ENCODE data around the gene PSME4.

Gene PSME4

GRCh38 chr2:53970724-53971602 is at the start of gene PSME4:
PSME4 (minus strand) TSS chr2:53970993; CDS start chr2:53970784, 209 bp downstream.
- Mint-ChIP-seq H3K27me3 (no peaks in the 10 kb centered on the region), H3K9me3 (no peaks in the 10 kb centered on the region), H3K36me3 (ENCODE audit: low read depth) (peaks cover 23% of the 10 kb centered on the region), H3K4me1 (ENCODE audit: low read depth) (peaks cover 44% of the 10 kb centered on the region), H3K4me3 (peak within 1 kb of the TSS; percentile 92), H3K27ac (peak within 1 kb of the TSS; percentile 89)

GRCh38 chr2:54015798-54016699 is 45.3 kb upstream of the PSME4 start:
- Mint-ChIP-seq H3K36me3 (ENCODE audit: low read depth) (peaks cover 9% of the 10 kb centered on the region), H3K4me1 (ENCODE audit: low read depth) (peaks cover 28% of the 10 kb centered on the region), H3K4me3 (no peak overlapping the region), H3K9me3 (peaks cover 5% of the 10 kb centered on the region), H3K27ac (no peak overlapping the region), H3K27me3 (no peaks in the 10 kb centered on the region)

- Mint-ChIP-seq H3K9me3 (no peaks in the 10 kb centered on the region), H3K27ac (peak overlapping the region; percentile 4), H3K4me1 (ENCODE audit: low read depth) (peaks cover 28% of the 10 kb centered on the region), H3K4me3 (peak overlapping the region; percentile 7), H3K36me3 (ENCODE audit: low read depth) (peaks cover 4% of the 10 kb centered on the region), H3K27me3 (no peaks in the 10 kb centered on the region)
Measured at GRCh38 chr2:54013996-54014395, 43.2 kb upstream of the PSME4 start.

- H3K36me3 Mint-ChIP-seq (ENCODE audit: low read depth): peaks cover 3% of the 10 kb centered on the region
- peak overlapping the region; percentile 13 for H3K27ac Mint-ChIP-seq
- no peaks in the 10 kb centered on the region for H3K27me3 Mint-ChIP-seq
- H3K4me3 Mint-ChIP-seq: no peak overlapping the region
- no peaks in the 10 kb centered on the region for H3K9me3 Mint-ChIP-seq
- peaks cover 28% of the 10 kb centered on the region for H3K4me1 Mint-ChIP-seq (ENCODE audit: low read depth)
Measured at GRCh38 chr2:54012538-54013141, 41.8 kb upstream of the PSME4 start.

- H3K4me1 Mint-ChIP-seq (ENCODE audit: low read depth): peaks cover 24% of the 10 kb centered on the region
- H3K27ac Mint-ChIP-seq: no peak overlapping the region
- H3K9me3 Mint-ChIP-seq: no peaks in the 10 kb centered on the region
- H3K36me3 Mint-ChIP-seq (ENCODE audit: low read depth): no peaks in the 10 kb centered on the region
- no peak overlapping the region for H3K4me3 Mint-ChIP-seq
- H3K27me3 Mint-ChIP-seq: no peaks in the 10 kb centered on the region
Measured at GRCh38 chr2:54009549-54009948, 38.8 kb upstream of the PSME4 start.

GRCh38 chr2:54008439-54008838 is 37.6 kb upstream of the PSME4 start:
- Mint-ChIP-seq H3K36me3 (ENCODE audit: low read depth) (no peaks in the 10 kb centered on the region), H3K4me3 (no peak overlapping the region), H3K27ac (no peak overlapping the region), H3K27me3 (no peaks in the 10 kb centered on the region), H3K4me1 (ENCODE audit: low read depth) (peaks cover 14% of the 10 kb centered on the region), H3K9me3 (no peaks in the 10 kb centered on the region)

GRCh38 chr2:54000524-54000923 is 29.7 kb upstream of the PSME4 start:
- Mint-ChIP-seq H3K4me3 (no peak overlapping the region), H3K27ac (no peak overlapping the region), H3K4me1 (ENCODE audit: low read depth) (no peaks in the 10 kb centered on the region), H3K36me3 (ENCODE audit: low read depth) (no peaks in the 10 kb centered on the region), H3K9me3 (no peaks in the 10 kb centered on the region), H3K27me3 (no peaks in the 10 kb centered on the region)

- H3K4me1 Mint-ChIP-seq (ENCODE audit: low read depth): peaks cover under 1% of the 10 kb centered on the region
- H3K9me3 Mint-ChIP-seq: no peaks in the 10 kb centered on the region
- H3K27ac Mint-ChIP-seq: no peak overlapping the region
- H3K27me3 Mint-ChIP-seq: no peaks in the 10 kb centered on the region
- H3K36me3 Mint-ChIP-seq (ENCODE audit: low read depth): no peaks in the 10 kb centered on the region
- no peak overlapping the region for H3K4me3 Mint-ChIP-seq
Measured at GRCh38 chr2:54000122-54000521, 29.3 kb upstream of the PSME4 start.

- H3K27me3 Mint-ChIP-seq: no peaks in the 10 kb centered on the region
- H3K9me3 Mint-ChIP-seq: no peaks in the 10 kb centered on the region
- no peak overlapping the region for H3K27ac Mint-ChIP-seq
- H3K4me1 Mint-ChIP-seq (ENCODE audit: low read depth): peaks cover 13% of the 10 kb centered on the region
- no peaks in the 10 kb centered on the region for H3K36me3 Mint-ChIP-seq (ENCODE audit: low read depth)
- H3K4me3 Mint-ChIP-seq: no peak overlapping the region
Measured at GRCh38 chr2:53998834-53999233, 28.0 kb upstream of the PSME4 start.

GRCh38 chr2:53994818-53995808 is 24.3 kb upstream of the PSME4 start:
- H3K27ac Mint-ChIP-seq: peak overlapping the region; percentile 66
- no peaks in the 10 kb centered on the region for H3K27me3 Mint-ChIP-seq
- no peaks in the 10 kb centered on the region for H3K9me3 Mint-ChIP-seq
- H3K4me3 Mint-ChIP-seq: peak overlapping the region; percentile 63
- H3K4me1 Mint-ChIP-seq (ENCODE audit: low read depth): peaks cover 32% of the 10 kb centered on the region
- H3K36me3 Mint-ChIP-seq (ENCODE audit: low read depth): peaks cover 3% of the 10 kb centered on the region

GRCh38 chr2:53991948-53992347 is 21.2 kb upstream of the PSME4 start:
- Mint-ChIP-seq H3K27ac (peak overlapping the region; percentile 41), H3K9me3 (no peaks in the 10 kb centered on the region), H3K4me3 (no peak overlapping the region)

GRCh38 chr2:53989210-53989862 is 18.5 kb upstream of the PSME4 start:
- Mint-ChIP-seq H3K36me3 (ENCODE audit: low read depth) (peaks cover 3% of the 10 kb centered on the region), H3K27ac (no peak overlapping the region), H3K27me3 (no peaks in the 10 kb centered on the region), H3K4me1 (ENCODE audit: low read depth) (peaks cover 35% of the 10 kb centered on the region), H3K9me3 (no peaks in the 10 kb centered on the region), H3K4me3 (no peak overlapping the region)

More at GRCh38 chr2:53991948-53992347, 21.2 kb upstream of the PSME4 start:
- Mint-ChIP-seq H3K4me1 (ENCODE audit: low read depth) (peaks cover 42% of the 10 kb centered on the region), H3K27me3 (no peaks in the 10 kb centered on the region), H3K36me3 (ENCODE audit: low read depth) (peaks cover 3% of the 10 kb centered on the region)

- Mint-ChIP-seq H3K27me3 (no peaks in the 10 kb centered on the region), H3K36me3 (ENCODE audit: low read depth) (peaks cover 10% of the 10 kb centered on the region), H3K4me3 (no peak overlapping the region), H3K9me3 (no peaks in the 10 kb centered on the region), H3K27ac (no peak overlapping the region), H3K4me1 (ENCODE audit: low read depth) (peaks cover 17% of the 10 kb centered on the region)
Measured at GRCh38 chr2:53987336-53987921, 16.6 kb upstream of the PSME4 start.
